ENCODE results near the gene AK9.

GRCh38 chr6:109484122-109484521 lies 206.9 kb downstream of the AK9 start:
- TF ChIP-seq CTCF (conservative IDR thresholded peaks at IDR 0.05; ENCODE audit: low read length) (no peak), EZH2phosphoT487 (IDR thresholded peaks at IDR 0.05; ENCODE audit: borderline replicate concordance) (no peak)
